Measurements from ENCODE around the gene ZKSCAN4.

- TF ChIP-seq CTCF (IDR thresholded peaks at IDR 0.05) (no peak), POLR2A (IDR thresholded peaks at IDR 0.05) (no peak)
Observed at GRCh38 chr6:28215425-28215824, 36.6 kb downstream of the ZKSCAN4 start.
